NCI-H2107 (cell line): ENCODE measurements around the gene MALRD1.

Experiments used
- DNase-seq: peaks from one replicate; lab custom pipeline; 2025; lab: John Stamatoyannopoulos, UW

The MALRD1 gene

GRCh38 chr10:19226025-19226424 is 177.4 kb downstream of the MALRD1 start:
- DNase-seq = no peak

- DNase-seq = no peak
These were observed 182.4 kb downstream of the MALRD1 start for GRCh38 chr10:19231034-19231433.

- DNase-seq = no peak
These were observed 197.5 kb downstream of the MALRD1 start for GRCh38 chr10:19245889-19246752.

- DNase-seq = no peak
These were observed 199.2 kb downstream of the MALRD1 start for GRCh38 chr10:19247843-19248242.

- DNase-seq = no peak
These were observed 201.9 kb downstream of the MALRD1 start for GRCh38 chr10:19250546-19250945.

- DNase-seq = no peak
These were observed 203.9 kb downstream of the MALRD1 start for GRCh38 chr10:19252531-19252930.

- DNase-seq = no peak
These were observed 207.7 kb downstream of the MALRD1 start for GRCh38 chr10:19256331-19256730.

GRCh38 chr10:19263262-19263661 is 214.7 kb downstream of the MALRD1 start:
- no peak for DNase-seq

GRCh38 chr10:19283285-19283684 is 234.7 kb downstream of the MALRD1 start:
- DNase-seq = no peak

GRCh38 chr10:19283786-19284185 is 235.2 kb downstream of the MALRD1 start:
- no peak for DNase-seq

GRCh38 chr10:19290770-19291169 is 242.2 kb downstream of the MALRD1 start:
- no peak for DNase-seq

- no peak for DNase-seq
These were observed 245.6 kb downstream of the MALRD1 start for GRCh38 chr10:19294233-19294632.

- no peak for DNase-seq
These were observed 251.0 kb downstream of the MALRD1 start for GRCh38 chr10:19299645-19300044.

GRCh38 chr10:19302117-19302516 is 253.5 kb downstream of the MALRD1 start:
- DNase-seq = no peak

- DNase-seq = no peak
These were observed 261.5 kb downstream of the MALRD1 start for GRCh38 chr10:19310066-19310465.

- no peak for DNase-seq
These were observed 267.7 kb downstream of the MALRD1 start for GRCh38 chr10:19316204-19316870.

- DNase-seq = no peak
These were observed 269.4 kb downstream of the MALRD1 start for GRCh38 chr10:19317952-19318351.

GRCh38 chr10:19325581-19325980 is 277.0 kb downstream of the MALRD1 start:
- DNase-seq = no peak

GRCh38 chr10:19328582-19328981 is 280.0 kb downstream of the MALRD1 start:
- DNase-seq = no peak

GRCh38 chr10:19329475-19329874 is 280.9 kb downstream of the MALRD1 start:
- no peak for DNase-seq

- no peak for DNase-seq
These were observed 283.7 kb downstream of the MALRD1 start for GRCh38 chr10:19332304-19332703.

GRCh38 chr10:19333631-19334030 is 285.0 kb downstream of the MALRD1 start:
- no peak for DNase-seq

GRCh38 chr10:19347621-19348020 is 299.0 kb downstream of the MALRD1 start:
- no peak for DNase-seq
